Stomach (tissue), 19 donors: ENCODE results near the gene SLFN12L. TPM values are rescaled to one million over a fixed set of nuclear protein-coding genes. Genes with fewer than 3 reads are reported as not detected.

Experiments used
- DNase-seq, 2 donors: peaks; one replicate each; pipeline versions ENCODE4 v3.0.0 to v3.0.0-alpha.2; 2013 to 2019
- H3K27ac ChIP-seq, 5 donors: fragments of 200-600 bp in 4 of 5; sonication (generic) in 4 of 5; one replicate each; pipeline ENCODE4 v1.5.1; 2013 to 2019; ENCODE audit warnings: mild to moderate bottlenecking in 1 of 5, moderate library complexity in 1 of 5
- H3K27me3 ChIP-seq, 3 donors: fragments of 200-600 bp; sonication (generic); one replicate each; pipeline ENCODE4 v1.5.1; 2017 to 2019; ENCODE audit warnings: mixed run types in 1 of 3
- H3K36me3 ChIP-seq, 4 donors: fragments of 200-600 bp; sonication (generic); 1 replicate in 3 of 4; 2 replicates in 1 of 4; pipeline ENCODE4 v1.5.1; 2016 to 2019
- H3K4me1 ChIP-seq, 4 donors: fragments of 200-600 bp; sonication (generic); one replicate each; pipeline ENCODE4 v1.5.1; 2016 to 2019
- H3K4me3 ChIP-seq, 4 donors: fragments of 200-600 bp; sonication (generic) in 3 of 4; one replicate each; pipeline ENCODE4 v1.5.1; 2016 to 2019; ENCODE audit warnings: mild to moderate bottlenecking in 1 of 4
- H3K9me3 ChIP-seq, 4 donors: fragments of 200-600 bp; sonication (generic); one replicate each; pipeline ENCODE4 v1.5.1; 2016 to 2019
- CTCF ChIP-seq, 7 experiments: fragments of 450-650 bp in 4 of 7; fragments of 200-600 bp in 3 of 7; sonication (generic) in 3 of 7; IDR thresholded peaks; one replicate each; pipeline ENCODE4 v1.5.1; 2016 to 2019; ENCODE audit warnings: antibody characterized with exemption in 7 of 7, control low read depth in 2 of 7, mild to moderate bottlenecking in 1 of 7
- EP300 ChIP-seq: sonication (generic); formaldehyde crosslinking; IDR thresholded peaks from one replicate; pipeline ENCODE4 v1.6.1; 2017; ENCODE audit warnings: antibody characterized with exemption
- POLR2A ChIP-seq, 4 donors: fragments of 450-650 bp; IDR thresholded peaks; one replicate each; pipeline ENCODE4 v1.6.1; 2016; ENCODE audit warnings: antibody characterized with exemption in 4 of 4, control low read depth in 2 of 4, mild to moderate bottlenecking in 1 of 4, moderate library complexity in 1 of 4
- POLR2AphosphoS5 ChIP-seq, 3 donors: sonication (generic); formaldehyde crosslinking; IDR thresholded peaks; one replicate each; pipeline ENCODE4 v1.6.1; 2016; ENCODE audit warnings: antibody characterized with exemption in 3 of 3
- WGBS, 5 donors: extraction: QIAGEN DNeasy Blood & Tissue Kit in 3 of 5; methylation state at CpG; one replicate each; pipeline versions ENCODE4 v1.1.5 to v1.1.7; 2013 to 2018; 5-methylcytosine and 5-hydroxymethylcytosine counted together
- intact Hi-C: fragments of 100-400 bp; cut with DNase I; formaldehyde crosslinking; loops from one replicate; pipeline ENCODE4 v1.15.1; 2023; ENCODE audit warnings: low total_unique reads
- long read RNA-seq, 10 donors: transcript quantifications; one replicate each; lab custom pipeline, GENCODE V29; 2026
- polyA plus RNA-seq, 3 donors: library from polyadenylated mRNA; stranded (reverse); fragments of 200-250 nt; gene quantifications; one replicate each; pipeline ENCODE4 v1.2.3, GENCODE V29; 2013
- total RNA-seq, 5 donors: library from RNA; depleted of rRNA; stranded (reverse); fragments of >200 nt; gene quantifications; one replicate each; pipeline versions ENCODE4 v1.1.0 to v1.2.3, GENCODE V29; 2014 to 2016
- donor health status: healthy with polysubstance abuse.
- donor health status: Bipolar disorder and iron deficiency.
- donor health status: healthy.

SLFN12L gene
- total RNA-seq = 1 to 10 TPM in 4 of 5 donors, under 1 TPM in 1; 0.58 to 7.0 (median 1.8) TPM
- polyA plus RNA-seq = under 1 TPM in 2 of 3 donors, not detected in 1; 0.15 to 0.37 TPM
- long read RNA-seq, donor 1 = 0 reads
- long read RNA-seq, donor 2 = 0 reads
- long read RNA-seq, donor 3 = 0 reads
- long read RNA-seq, donor 4 = 0 reads
- long read RNA-seq, donor 5 = 0 reads
- long read RNA-seq, donor 6 = 0 reads
- long read RNA-seq, donor 7 = 0 reads
- long read RNA-seq, donor 8 = 0 reads
- long read RNA-seq, donor 9 = 0 reads
- long read RNA-seq, donor 10 = 0 reads

- no peaks in the 10 kb centered on the region for H3K9me3 ChIP-seq
- peaks cover 16 to 43% (median 30%) of the 10 kb centered on the region in 4 donors for H3K4me1 ChIP-seq
- WGBS, 5 donors = 22 to 39% (median 31%) methylated on average over 2 of the region's 2 CpGs
- H3K27me3 ChIP-seq = no peaks in the 10 kb centered on the region
- peak within 1 kb of the TSS in 4 of 5 donors; percentile 27 to 84 (median 70) for H3K27ac ChIP-seq
- no peaks in the 10 kb centered on the region for H3K36me3 ChIP-seq
- H3K4me3 ChIP-seq = peak within 1 kb of the TSS in 2 of 4 donors; percentile 18 to 19
- no peak for TF ChIP-seq CTCF (IDR thresholded peaks at IDR 0.05)
- no peak for TF ChIP-seq POLR2AphosphoS5 (IDR thresholded peaks at IDR 0.05)
- no peak for TF ChIP-seq EP300
- TF ChIP-seq POLR2A (IDR thresholded peaks at IDR 0.05) = no peak
- intact Hi-C loops = loop anchor here (5.0 kb wide), 1 partner anchor 225 kb away; no protein-coding TSS in a partner anchor
- peak in 1 of 2 donors; percentile 76 for DNase-seq
Measured at GRCh38 chr17:35537601-35538141, at the start of gene SLFN12L. TSS of gene SLFN12L (minus strand) at chr17:35537678. CDS start at chr17:35522364, 15,314 bp downstream.

GRCh38 chr17:35586569-35587073 is 49.1 kb upstream of the SLFN12L start:
- no peaks in the 10 kb centered on the region for H3K9me3 ChIP-seq
- no peak for DNase-seq
- no peaks in the 10 kb centered on the region for H3K36me3 ChIP-seq
- peak overlapping the region; percentile 64 to 91 (median 72) for H3K4me3 ChIP-seq
- TF ChIP-seq CTCF (IDR thresholded peaks at IDR 0.05) = no peak
- no peak for TF ChIP-seq POLR2A (IDR thresholded peaks at IDR 0.05)
- no peak for TF ChIP-seq EP300
- TF ChIP-seq POLR2AphosphoS5 (IDR thresholded peaks at IDR 0.05) = no peak
- H3K4me1 ChIP-seq = peaks cover 9 to 43% (median 33%) of the 10 kb centered on the region in 4 donors
- intact Hi-C loops = no loop called here
- no peaks in the 10 kb centered on the region for H3K27me3 ChIP-seq
- peak overlapping the region; percentile 87 to 98 (median 95) for H3K27ac ChIP-seq
- 24 to 31% (median 29%) methylated on average over 7 of the region's 7 CpGs for WGBS, 5 donors

- Histone ChIP-seq H3K9me3 (no peaks in the 10 kb centered on the region), H3K4me3 (no peak overlapping the region), H3K36me3 (no peaks in the 10 kb centered on the region), H3K27ac (no peak overlapping the region), H3K27me3 (no peaks in the 10 kb centered on the region), H3K4me1 (peaks cover 13 to 25% (median 21%) of the 10 kb centered on the region in 4 donors)
- no peak for DNase-seq
- TF ChIP-seq CTCF (IDR thresholded peaks at IDR 0.05) (no peak), POLR2AphosphoS5 (IDR thresholded peaks at IDR 0.05) (no peak), POLR2A (IDR thresholded peaks at IDR 0.05) (no peak), EP300 (no peak)
- intact Hi-C loops = no loop called here
- WGBS, 5 donors = 74 to 100% (median 90%) methylated on average over 1 of the region's 1 CpG
Measured at GRCh38 chr17:35584061-35584460, 46.6 kb upstream of the SLFN12L start.

GRCh38 chr17:35578929-35579432 is 41.5 kb upstream of the SLFN12L start:
- WGBS, 5 donors = 2 to 4% (median 3%) methylated on average over 11 of the region's 11 CpGs
- H3K4me3 ChIP-seq = peak overlapping the region; percentile 58 to 74 (median 68)
- H3K27me3 ChIP-seq = no peaks in the 10 kb centered on the region
- H3K27ac ChIP-seq = peak overlapping the region; percentile 89 to 95 (median 91)
- H3K4me1 ChIP-seq = peaks cover 16 to 25% (median 18%) of the 10 kb centered on the region in 4 donors
- TF ChIP-seq POLR2AphosphoS5 (IDR thresholded peaks at IDR 0.05) (no peak), POLR2A (IDR thresholded peaks at IDR 0.05) (no peak), EP300 (no peak), CTCF (IDR thresholded peaks at IDR 0.05) (no peak)
- DNase-seq = peak in 1 of 2 donors; percentile 26
- peaks cover 0 to 28% (median 23%) of the 10 kb centered on the region in 4 donors for H3K36me3 ChIP-seq
- H3K9me3 ChIP-seq = no peaks in the 10 kb centered on the region
- intact Hi-C loops = no loop called here
